GM18505 (cell line): ENCODE results near the gene EDA2R.

Experiments used
- ATAC-seq: cut with Tn5 transposase; IDR thresholded peaks from one replicate; pipeline ENCODE4 v1.9.1; 2021; ENCODE audit not compliant: unreplicated experiment
- POLR2A ChIP-seq: IDR thresholded peaks from 4 replicates; pipeline ENCODE4 v1.6.1; 2011; ENCODE audit warnings: borderline replicate concordance; ENCODE audit not compliant: insufficient read depth, insufficient read length; ENCODE audit errors: extremely low read depth

Gene EDA2R

GRCh38 chrX:66632473-66632872 is 6.4 kb downstream of the EDA2R start:
- TF ChIP-seq POLR2A, result no peak
- ATAC-seq, result no peak

- no peak for TF ChIP-seq POLR2A
- ATAC-seq, result peak; percentile 71
These were observed 13.4 kb downstream of the EDA2R start for GRCh38 chrX:66625525-66625924.

GRCh38 chrX:66622209-66622608 is 16.7 kb downstream of the EDA2R start:
- ATAC-seq, result no peak

GRCh38 chrX:66616944-66617343 is 21.9 kb downstream of the EDA2R start:
- no peak for ATAC-seq
- TF ChIP-seq POLR2A, result no peak

More at GRCh38 chrX:66622209-66622608, 16.7 kb downstream of the EDA2R start:
- TF ChIP-seq POLR2A, result no peak

GRCh38 chrX:66602381-66602938 is 36.4 kb downstream of the EDA2R start:
- no peak for TF ChIP-seq POLR2A
- ATAC-seq, result no peak

GRCh38 chrX:66601522-66601921 is 37.4 kb downstream of the EDA2R start:
- no peak for TF ChIP-seq POLR2A

GRCh38 chrX:66579219-66579618 is 59.7 kb downstream of the EDA2R start:
- TF ChIP-seq POLR2A, result no peak
- ATAC-seq, result no peak

More at GRCh38 chrX:66601522-66601921, 37.4 kb downstream of the EDA2R start:
- ATAC-seq, result peak; percentile 52

DNA sequence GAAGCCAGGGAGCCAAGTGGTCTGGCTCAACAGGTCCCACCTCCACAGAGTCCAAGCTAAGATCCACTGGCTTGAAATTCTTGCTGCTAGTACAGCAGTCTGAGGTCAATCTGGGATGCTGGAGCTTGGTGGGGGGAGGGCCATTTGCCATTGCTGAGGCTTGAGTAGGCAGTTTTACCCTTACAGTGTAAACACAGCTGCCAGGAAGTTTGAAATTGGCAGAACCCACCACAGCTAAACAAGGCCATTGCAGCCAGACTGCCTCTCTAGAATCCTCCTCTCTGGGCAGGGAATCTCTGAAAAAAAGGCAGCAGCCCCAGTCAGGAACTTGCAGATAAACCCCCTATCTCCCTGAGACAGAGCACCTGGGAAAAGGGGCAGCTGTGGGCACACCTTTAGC is 84.9 kb downstream of the EDA2R start:
- no peak for ATAC-seq
- TF ChIP-seq POLR2A, result no peak

- ATAC-seq, result no peak
These were observed 91.0 kb downstream of the EDA2R start for GRCh38 chrX:66547847-66548369.

More at GRCh38 chrX:66547847-66548369, 91.0 kb downstream of the EDA2R start:
- TF ChIP-seq POLR2A, result no peak
